ENCODE measurements around the gene UVRAG.

DNA sequence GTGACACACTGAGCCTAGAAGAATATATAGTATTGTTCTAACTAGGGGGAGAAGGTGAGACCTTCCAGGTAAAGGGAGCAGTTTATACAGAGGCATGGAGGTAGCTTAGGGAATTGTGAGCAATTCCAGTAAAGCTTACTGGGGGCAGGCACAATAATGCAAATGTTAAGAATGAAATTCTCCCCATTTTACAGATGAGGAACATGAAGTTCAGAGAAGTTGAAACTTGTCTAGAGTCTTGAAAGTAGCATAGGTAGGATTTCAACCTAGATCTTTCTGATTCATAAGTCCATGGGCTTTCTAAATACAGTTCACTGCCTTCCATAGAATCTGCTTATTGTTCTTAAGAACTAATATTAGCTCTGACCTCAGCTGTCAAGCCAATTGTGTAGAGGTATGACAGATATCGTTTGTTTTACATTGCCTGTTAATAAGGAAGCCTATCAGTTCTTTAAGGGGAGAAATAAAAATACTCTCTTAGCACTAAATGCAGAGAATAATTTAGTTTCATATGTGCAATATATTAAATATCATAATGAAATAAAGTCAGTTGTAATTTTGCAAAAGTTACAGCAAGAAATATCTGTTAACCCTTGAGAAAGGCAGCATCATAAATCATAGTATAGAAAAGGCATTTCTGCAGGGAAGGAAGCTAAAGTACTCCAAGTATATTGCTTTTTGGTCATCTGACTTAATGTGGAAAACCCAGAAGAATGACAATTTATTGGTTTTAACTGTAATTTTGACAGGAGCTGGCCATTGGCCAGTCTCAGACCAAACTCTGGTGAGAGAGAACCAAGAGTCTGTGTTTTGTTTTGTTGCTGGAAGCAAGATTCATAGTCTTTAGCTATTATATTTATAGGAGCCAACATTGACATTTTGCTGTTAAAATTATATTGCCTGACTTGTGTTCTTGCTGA lies 181.8 kb downstream of the UVRAG start:
- TF ChIP-seq POLR2A (IDR thresholded peaks at IDR 0.05; ENCODE audit: low read length), result no peak
- no peak for TF ChIP-seq GATA1 (IDR thresholded peaks at IDR 0.05; ENCODE audit: low read depth, low read length)
